ENCODE data around the gene IL37.

The IL37 gene

GRCh38 chr2:112957511-112957910 lies 46.5 kb downstream of the IL37 start:
- TF ChIP-seq CTCF (IDR thresholded peaks at IDR 0.05) = no peak

- peak; percentile 81 for TF ChIP-seq CTCF (IDR thresholded peaks at IDR 0.05)
Observed at GRCh38 chr2:112958428-112959108, 47.6 kb downstream of the IL37 start.

GRCh38 chr2:112959109-112959812 lies 48.3 kb downstream of the IL37 start:
- TF ChIP-seq CTCF (IDR thresholded peaks at IDR 0.05) = peak; percentile 25; the same call in 1 of the 2 replicates

- TF ChIP-seq CTCF (IDR thresholded peaks at IDR 0.05) = no peak
Observed at GRCh38 chr2:112960230-112960825, 49.4 kb downstream of the IL37 start.

GRCh38 chr2:112962308-112963175 lies 51.6 kb downstream of the IL37 start:
- no peak for TF ChIP-seq CTCF (IDR thresholded peaks at IDR 0.05)

- TF ChIP-seq CTCF (IDR thresholded peaks at IDR 0.05) = no peak
Observed at GRCh38 chr2:112967023-112967422, 56.1 kb downstream of the IL37 start.

Data from LNCAP (cell line).